ENCODE data around the gene WSCD2.

The WSCD2 gene

GRCh38 chr12:108146035-108146893, 17.2 kb downstream of the WSCD2 start:
- Histone ChIP-seq H3K4me3 (replicated peaks; ENCODE audit: insufficient read depth, low read length) (no peak overlapping the region), H3K27ac (replicated peaks) (no peak overlapping the region), H3K27me3 (ENCODE audit: insufficient read depth, poor library complexity, severe bottlenecking) (peaks cover 2% of the 10 kb centered on the region)
- no peak for DNase-seq (ENCODE audit: low read depth in 1 of 2, low spot score in 1 of 2)
- TF ChIP-seq CTCF (IDR thresholded peaks at IDR 0.05; ENCODE audit: insufficient read depth, low read length), result no peak
- no peak for TF ChIP-seq GABPA (IDR thresholded peaks at IDR 0.05; ENCODE audit: low read depth)
- TF ChIP-seq POLR2AphosphoS5 (IDR thresholded peaks at IDR 0.05; ENCODE audit: low read depth), result no peak
- no peak for TF ChIP-seq SPI1 (IDR thresholded peaks at IDR 0.05; ENCODE audit: borderline replicate concordance, low read depth)
- TF ChIP-seq REST (IDR thresholded peaks at IDR 0.05; ENCODE audit: insufficient replicate concordance, low read depth), result no peak

- Histone ChIP-seq H3K4me3 (replicated peaks; ENCODE audit: insufficient read depth, low read length) (no peak overlapping the region), H3K27me3 (ENCODE audit: insufficient read depth, poor library complexity, severe bottlenecking) (no peaks in the 10 kb centered on the region), H3K27ac (replicated peaks) (no peak overlapping the region)
- TF ChIP-seq CTCF (IDR thresholded peaks at IDR 0.05; ENCODE audit: insufficient read depth, low read length), result no peak
- no peak for TF ChIP-seq GABPA (IDR thresholded peaks at IDR 0.05; ENCODE audit: low read depth)
- TF ChIP-seq REST (IDR thresholded peaks at IDR 0.05; ENCODE audit: insufficient replicate concordance, low read depth), result no peak
- no peak for TF ChIP-seq POLR2AphosphoS5 (IDR thresholded peaks at IDR 0.05; ENCODE audit: low read depth)
- no peak for TF ChIP-seq SPI1 (IDR thresholded peaks at IDR 0.05; ENCODE audit: borderline replicate concordance, low read depth)
- DNase-seq (ENCODE audit: low read depth in 1 of 2, low spot score in 1 of 2), result no peak
These were observed 18.2 kb downstream of the WSCD2 start for GRCh38 chr12:108147279-108147678.

- H3K4me3 ChIP-seq (replicated peaks; ENCODE audit: insufficient read depth, low read length), result no peak overlapping the region
- DNase-seq (ENCODE audit: low read depth in 1 of 2, low spot score in 1 of 2), result no peak
- TF ChIP-seq REST (IDR thresholded peaks at IDR 0.05; ENCODE audit: insufficient replicate concordance, low read depth) (no peak), POLR2AphosphoS5 (IDR thresholded peaks at IDR 0.05; ENCODE audit: low read depth) (no peak), GABPA (IDR thresholded peaks at IDR 0.05; ENCODE audit: low read depth) (no peak), CTCF (IDR thresholded peaks at IDR 0.05; ENCODE audit: insufficient read depth, low read length) (no peak), SPI1 (IDR thresholded peaks at IDR 0.05; ENCODE audit: borderline replicate concordance, low read depth) (no peak)
- H3K27me3 ChIP-seq (ENCODE audit: insufficient read depth, poor library complexity, severe bottlenecking), result no peaks in the 10 kb centered on the region
- no peak overlapping the region for H3K27ac ChIP-seq (replicated peaks)
These were observed 19.5 kb downstream of the WSCD2 start for GRCh38 chr12:108148521-108149074.

All from HL-60 (cell line).